ENCODE measurements around the gene THBS2. TPM values are rescaled to one million over a fixed set of nuclear protein-coding genes. Genes with fewer than 3 reads are reported as not detected.
"Not testable (repeated sequence)": the region's sequence is repeated elsewhere in the genome, so short reads cannot be mapped to it uniquely, and the experiment has no call there.

THBS2 gene
- total RNA-seq, 2 donors from 2014 or later = not detected

DNA sequence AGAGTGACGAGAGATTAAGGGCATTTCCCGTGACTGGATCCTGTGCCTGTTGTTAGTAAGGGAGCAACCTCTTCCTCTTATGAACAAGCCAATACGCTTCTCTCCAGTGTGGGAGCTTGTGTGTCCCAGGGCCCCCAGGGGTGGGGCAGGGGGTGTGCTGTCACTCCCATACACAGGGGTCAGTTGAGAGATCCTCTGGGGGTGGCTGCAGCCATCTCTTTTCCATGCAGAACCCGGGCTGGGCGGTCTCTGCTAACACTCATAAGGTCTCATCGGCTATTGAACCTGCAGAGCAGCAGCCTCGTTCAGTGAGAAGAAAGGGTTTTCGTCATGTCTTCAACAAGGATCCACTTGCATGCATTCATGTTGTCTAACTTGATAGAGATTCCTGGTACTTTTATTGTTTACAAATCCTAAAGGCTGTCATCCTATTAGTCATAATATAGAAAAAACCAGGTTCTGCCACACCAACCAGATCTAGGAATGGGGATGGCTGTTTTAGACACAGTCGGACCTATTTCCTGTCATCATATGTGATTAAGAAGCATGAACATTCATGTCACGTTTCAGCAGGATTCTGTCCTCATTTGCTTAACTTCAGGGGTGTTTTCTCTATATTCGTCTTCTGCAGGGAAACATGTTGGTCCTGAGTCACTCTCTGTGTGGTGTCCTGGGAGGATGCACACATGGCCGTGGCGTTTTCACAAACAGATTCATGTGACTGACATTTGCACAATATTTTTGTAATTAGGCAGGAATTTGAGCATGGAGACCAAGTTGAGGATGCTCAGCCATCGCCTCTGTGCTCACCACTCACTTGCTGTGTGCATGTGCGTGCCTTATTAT, 13.3 kb upstream of the THBS2 start:
- Mint-ChIP-seq H3K36me3 (ENCODE audit: low read depth) (no peaks in the 10 kb centered on the region), H3K27me3 (peaks cover 51% of the 10 kb centered on the region), H3K4me1 (peaks cover 10% of the 10 kb centered on the region), H3K4me3 (no peak overlapping the region), H3K27ac (no peak overlapping the region)
- ATAC-seq = no peak
- no peak for DNase-seq
- H3K9me3 ChIP-seq (ENCODE audit: control insufficient read depth, low read length, poor library complexity, severe bottlenecking) = no peaks in the 10 kb centered on the region

DNA sequence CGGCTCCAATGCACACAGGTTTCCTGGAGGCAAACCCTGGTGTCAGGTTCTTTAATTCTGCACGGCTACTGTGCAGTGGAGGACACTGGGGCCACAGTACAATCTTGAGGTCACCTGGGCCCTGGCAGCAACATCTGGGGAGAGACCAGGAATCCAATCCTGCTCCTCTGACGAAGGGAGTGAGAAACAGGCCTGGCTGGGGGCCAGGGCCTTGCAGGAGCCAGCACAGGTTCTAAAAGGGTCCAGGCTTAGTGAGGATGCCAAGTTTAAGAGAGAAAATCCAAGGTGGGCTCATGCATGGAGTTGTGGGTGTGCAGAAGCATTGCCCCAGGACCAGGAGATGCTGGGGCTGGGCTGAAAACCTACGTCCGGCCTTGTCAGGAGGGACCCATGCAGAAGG, 12.6 kb upstream of the THBS2 start:
- H3K9me3 ChIP-seq (ENCODE audit: control insufficient read depth, low read length, poor library complexity, severe bottlenecking) = no peaks in the 10 kb centered on the region
- Mint-ChIP-seq H3K4me3 (no peak overlapping the region), H3K36me3 (ENCODE audit: low read depth) (no peaks in the 10 kb centered on the region), H3K27ac (no peak overlapping the region), H3K27me3 (peaks cover 47% of the 10 kb centered on the region), H3K4me1 (peaks cover 8% of the 10 kb centered on the region)
- no peak for ATAC-seq
- no peak for DNase-seq

DNA sequence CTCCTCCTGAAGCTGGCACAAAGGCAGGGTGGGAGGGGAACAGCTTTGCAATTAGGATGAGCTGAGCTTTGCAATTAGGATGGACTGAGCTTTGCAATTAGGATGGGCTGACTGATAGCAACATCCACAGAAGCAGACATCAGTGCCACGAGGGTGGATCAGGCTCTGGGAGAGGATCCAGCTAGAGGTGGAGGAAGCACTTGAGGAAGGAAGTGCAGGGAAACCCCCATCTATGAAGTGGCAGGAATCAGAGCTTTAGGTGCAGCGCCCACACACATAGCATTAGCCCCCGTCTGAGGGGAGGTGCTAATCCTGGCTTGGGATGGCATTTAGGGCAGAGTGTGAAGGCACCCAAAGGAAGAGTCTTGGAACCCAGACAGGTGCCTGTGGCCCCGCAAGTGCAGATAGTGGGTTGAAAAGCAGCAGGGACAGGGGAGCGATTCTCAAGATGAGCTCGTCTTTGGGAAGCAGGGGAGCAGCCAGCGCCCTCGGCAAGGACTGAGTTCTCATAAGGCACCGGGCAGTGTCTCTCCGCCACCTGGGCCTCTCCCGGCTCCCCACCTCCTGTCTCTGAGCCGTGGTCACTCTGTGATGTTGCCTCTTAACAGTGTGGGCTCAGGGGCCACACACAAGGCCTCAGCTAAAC, 12.0 kb upstream of the THBS2 start:
- Mint-ChIP-seq H3K4me1 (peaks cover 8% of the 10 kb centered on the region), H3K27me3 (peaks cover 46% of the 10 kb centered on the region), H3K36me3 (ENCODE audit: low read depth) (no peaks in the 10 kb centered on the region), H3K4me3 (no peak overlapping the region), H3K27ac (no peak overlapping the region)
- DNase-seq (no peak), ATAC-seq (no peak)
- H3K9me3 ChIP-seq (ENCODE audit: control insufficient read depth, low read length, poor library complexity, severe bottlenecking) = no peaks in the 10 kb centered on the region

DNA sequence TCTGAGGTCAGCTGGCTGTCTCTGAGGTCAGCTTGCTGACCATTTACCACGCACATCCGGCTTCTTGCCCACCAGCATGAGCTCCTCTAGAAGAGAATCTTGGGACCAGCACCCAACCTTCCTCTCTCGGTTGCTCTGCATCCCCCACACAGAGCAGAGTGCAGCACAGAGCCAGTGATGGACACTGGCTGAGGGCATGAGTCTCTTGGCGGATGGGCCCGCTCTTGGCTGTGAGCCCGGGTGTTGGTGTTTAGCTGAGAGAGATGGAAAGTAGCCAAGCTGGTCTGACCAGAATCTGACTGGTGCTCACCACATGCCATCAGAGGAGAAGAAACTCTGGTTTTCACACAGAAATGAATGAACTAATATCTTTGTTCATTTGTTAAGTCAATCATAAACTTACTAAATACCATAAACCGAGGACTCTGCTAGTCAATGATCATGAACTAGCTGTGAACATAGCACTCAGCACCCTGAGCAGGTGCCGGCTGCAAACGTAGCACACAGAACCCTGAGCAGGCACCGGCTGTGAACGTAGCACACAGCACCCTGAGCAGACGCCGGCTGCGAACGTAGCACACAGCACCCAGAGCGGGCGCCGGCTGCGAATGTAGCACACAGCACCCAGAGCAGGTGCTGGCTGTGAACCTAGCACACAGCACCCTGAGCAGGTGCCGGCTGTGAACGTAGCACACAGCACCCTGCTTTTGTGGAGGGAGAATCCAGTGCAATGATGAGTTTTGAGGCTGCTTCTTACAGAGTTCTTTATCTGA, 10.4 kb upstream of the THBS2 start:
- Mint-ChIP-seq H3K4me3 (no peak overlapping the region), H3K4me1 (peaks cover 8% of the 10 kb centered on the region), H3K27ac (no peak overlapping the region), H3K27me3 (peaks cover 39% of the 10 kb centered on the region), H3K36me3 (ENCODE audit: low read depth) (no peaks in the 10 kb centered on the region)
- DNase-seq (no peak), ATAC-seq (no peak)
- H3K9me3 ChIP-seq (ENCODE audit: control insufficient read depth, low read length, poor library complexity, severe bottlenecking) = no peaks in the 10 kb centered on the region

DNA sequence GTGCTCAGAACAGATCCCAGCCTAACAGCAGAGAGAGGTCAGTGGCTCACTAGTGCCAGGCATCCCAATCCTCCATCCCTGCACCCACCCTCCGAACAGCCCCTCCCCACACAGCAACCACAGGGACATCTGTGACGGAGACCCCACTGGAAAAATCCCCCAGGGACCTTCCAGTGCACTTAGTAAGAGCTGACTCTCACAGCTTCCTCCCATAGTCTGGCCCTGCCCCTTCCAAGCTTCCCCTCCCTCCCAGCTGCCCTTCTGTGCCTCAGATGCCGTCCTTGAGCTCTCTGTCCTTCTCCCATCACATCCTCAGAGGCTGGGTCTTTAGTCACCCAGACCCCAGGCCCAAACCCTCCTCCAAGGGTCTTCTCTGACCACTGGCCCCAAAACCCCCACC, 9.7 kb upstream of the THBS2 start:
- H3K27ac Mint-ChIP-seq = no peak overlapping the region
- no peaks in the 10 kb centered on the region for H3K9me3 ChIP-seq (ENCODE audit: control insufficient read depth, low read length, poor library complexity, severe bottlenecking)
- ATAC-seq (no peak), DNase-seq (no peak)
- H3K4me1 Mint-ChIP-seq = peaks cover 8% of the 10 kb centered on the region
- no peaks in the 10 kb centered on the region for H3K36me3 Mint-ChIP-seq (ENCODE audit: low read depth)
- H3K27me3 Mint-ChIP-seq = peaks cover 42% of the 10 kb centered on the region
- no peak overlapping the region for H3K4me3 Mint-ChIP-seq

DNA sequence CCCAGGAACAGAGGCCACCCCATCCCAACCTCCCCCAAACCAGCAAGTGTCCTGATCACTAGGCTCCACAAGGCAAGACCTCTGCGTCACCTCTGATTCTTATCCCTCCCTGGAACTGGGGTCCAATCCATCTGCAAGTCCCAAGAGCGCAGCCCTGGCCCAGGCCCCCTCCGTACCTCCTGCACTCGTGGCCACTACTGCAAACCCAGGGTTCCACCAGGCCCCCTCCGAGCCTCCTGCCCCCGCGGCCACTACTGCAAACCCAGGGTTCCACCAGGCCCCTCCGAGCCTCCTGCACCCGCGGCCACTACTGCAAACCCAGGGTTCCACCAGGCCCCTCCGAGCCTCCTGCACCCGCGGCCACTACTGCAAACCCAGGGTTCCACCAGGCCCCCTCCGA, 9.0 kb upstream of the THBS2 start:
- not testable (repeated sequence) for DNase-seq; H3K4me1 Mint-ChIP-seq; ATAC-seq; H3K9me3 ChIP-seq (ENCODE audit: control insufficient read depth, low read length, poor library complexity, severe bottlenecking); H3K4me3 Mint-ChIP-seq; H3K36me3 Mint-ChIP-seq (ENCODE audit: low read depth); H3K27ac Mint-ChIP-seq
- H3K27me3 Mint-ChIP-seq = peaks cover 38% of the 10 kb centered on the region

DNA sequence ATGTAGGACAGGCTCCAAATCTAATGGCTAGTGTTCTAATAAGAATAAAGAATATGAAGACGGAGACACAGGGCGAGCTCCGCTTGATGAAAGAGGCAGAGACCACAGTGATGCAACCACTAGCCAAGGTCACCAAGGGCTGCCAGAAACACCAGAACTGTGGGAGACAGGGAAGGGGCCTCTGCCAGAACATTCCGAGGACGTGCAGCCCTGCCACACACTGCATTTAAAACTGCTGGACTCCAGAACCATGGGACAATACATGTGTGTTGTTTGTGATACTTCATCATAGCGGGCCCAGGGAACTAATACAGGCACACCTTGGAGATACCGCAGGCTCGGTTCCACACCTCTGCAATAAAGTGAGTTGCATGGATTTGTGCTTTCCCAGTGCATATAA, 2.9 kb upstream of the THBS2 start:
- Mint-ChIP-seq H3K36me3 (ENCODE audit: low read depth) (peaks cover 4% of the 10 kb centered on the region), H3K4me3 (no peak overlapping the region), H3K27ac (no peak overlapping the region), H3K27me3 (peaks cover 78% of the 10 kb centered on the region), H3K4me1 (peaks cover 9% of the 10 kb centered on the region)
- no peaks in the 10 kb centered on the region for H3K9me3 ChIP-seq (ENCODE audit: control insufficient read depth, low read length, poor library complexity, severe bottlenecking)
- no peak for ATAC-seq
- DNase-seq = no peak

DNA sequence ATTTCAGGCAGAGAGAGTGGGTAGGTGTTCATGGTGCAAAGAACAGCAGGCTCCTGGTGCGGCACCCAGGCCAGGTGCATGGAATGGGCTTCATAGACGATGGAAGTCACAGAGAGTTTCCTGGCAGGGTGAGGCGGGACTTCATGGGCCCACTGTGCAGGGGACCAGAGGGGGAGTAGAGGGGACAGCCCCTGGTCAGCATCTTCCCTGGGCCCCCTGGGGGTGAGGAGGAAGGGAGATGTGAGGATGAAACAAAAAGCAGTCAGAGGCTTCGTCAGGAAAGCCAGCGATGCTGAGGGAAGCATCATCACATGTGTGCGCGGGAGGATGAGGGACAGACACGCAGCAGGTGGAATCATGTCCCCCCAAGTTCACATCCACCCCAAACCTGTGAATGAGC, 2.4 kb upstream of the THBS2 start:
- peaks cover 79% of the 10 kb centered on the region for H3K27me3 Mint-ChIP-seq
- H3K9me3 ChIP-seq (ENCODE audit: control insufficient read depth, low read length, poor library complexity, severe bottlenecking) = no peaks in the 10 kb centered on the region
- peaks cover 9% of the 10 kb centered on the region for H3K4me1 Mint-ChIP-seq
- peaks cover 4% of the 10 kb centered on the region for H3K36me3 Mint-ChIP-seq (ENCODE audit: low read depth)
- DNase-seq (no peak), ATAC-seq (no peak)
- no peak overlapping the region for H3K27ac Mint-ChIP-seq
- H3K4me3 Mint-ChIP-seq = no peak overlapping the region

DNA sequence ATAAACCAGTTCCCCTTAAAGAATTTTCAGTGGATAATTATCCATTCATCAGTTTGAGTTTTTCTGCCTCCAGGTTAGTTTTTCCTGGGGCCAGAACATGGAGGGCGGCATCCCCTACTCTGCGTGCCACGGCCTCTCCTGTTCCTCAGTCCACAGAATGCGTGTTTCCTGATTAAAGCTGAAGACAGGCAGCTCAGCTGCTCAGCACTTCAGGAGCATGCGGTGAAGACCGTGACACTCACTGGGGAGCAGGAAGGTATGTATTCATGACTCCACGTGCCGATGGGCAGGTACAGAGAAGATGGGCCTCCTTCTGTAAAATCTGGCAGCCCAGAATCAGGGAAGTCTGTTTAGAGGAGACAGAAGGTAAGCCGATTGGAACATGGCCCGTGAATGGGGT, 2.0 kb upstream of the THBS2 start:
- Mint-ChIP-seq H3K27me3 (peaks cover 80% of the 10 kb centered on the region), H3K4me3 (no peak overlapping the region), H3K27ac (no peak overlapping the region), H3K36me3 (ENCODE audit: low read depth) (peaks cover 4% of the 10 kb centered on the region), H3K4me1 (peaks cover 9% of the 10 kb centered on the region)
- ATAC-seq (no peak), DNase-seq (no peak)
- no peaks in the 10 kb centered on the region for H3K9me3 ChIP-seq (ENCODE audit: control insufficient read depth, low read length, poor library complexity, severe bottlenecking)

DNA sequence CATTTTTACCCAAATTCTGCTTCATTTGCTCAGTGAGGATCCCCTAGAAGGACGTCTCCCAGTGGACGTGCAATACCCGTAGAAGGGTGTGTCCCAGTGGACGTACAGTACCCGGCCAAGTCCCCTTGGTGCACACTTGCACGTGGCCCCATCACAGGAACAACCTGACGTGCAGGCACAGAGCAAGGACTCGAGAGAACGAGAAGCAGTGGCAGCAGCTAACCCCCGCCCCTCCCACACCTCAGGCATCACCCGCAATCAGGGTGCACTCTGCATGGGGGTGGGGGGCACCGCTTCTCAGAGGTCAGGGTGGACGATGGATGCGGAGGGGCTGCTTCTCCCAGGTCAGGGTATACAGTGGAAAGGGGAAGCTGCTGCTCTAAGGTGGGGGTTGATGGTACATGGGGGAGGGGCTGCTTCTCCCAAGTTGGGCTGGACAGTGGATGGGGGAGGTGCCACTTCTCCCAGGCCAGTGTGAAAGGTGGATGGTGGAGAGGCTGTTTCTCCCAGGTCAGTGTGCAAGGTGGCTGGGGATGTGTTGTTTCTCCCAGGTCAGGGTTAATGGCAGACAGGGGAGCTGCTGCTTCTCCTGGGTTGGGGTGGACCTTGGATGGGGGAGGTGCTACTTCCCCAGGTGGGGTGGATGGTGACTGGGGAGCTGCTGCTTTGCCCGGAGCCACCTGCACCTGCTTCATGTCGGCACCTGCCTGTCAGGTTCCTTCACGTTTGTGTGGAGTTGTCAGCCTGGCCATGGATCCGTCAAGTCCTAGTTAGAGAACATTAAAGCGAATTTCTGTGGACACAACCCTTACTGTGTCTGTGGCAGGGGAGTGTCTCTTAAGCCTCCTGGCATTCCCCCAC, 1.0 kb upstream of the THBS2 start:
- H3K27me3 Mint-ChIP-seq = peaks cover 82% of the 10 kb centered on the region
- no peaks in the 10 kb centered on the region for H3K9me3 ChIP-seq (ENCODE audit: control insufficient read depth, low read length, poor library complexity, severe bottlenecking)
- no peak overlapping the region for H3K4me3 Mint-ChIP-seq
- peaks cover 9% of the 10 kb centered on the region for H3K4me1 Mint-ChIP-seq
- H3K27ac Mint-ChIP-seq = no peak overlapping the region
- DNase-seq = no peak
- no peak for ATAC-seq
- peaks cover 4% of the 10 kb centered on the region for H3K36me3 Mint-ChIP-seq (ENCODE audit: low read depth)

DNA sequence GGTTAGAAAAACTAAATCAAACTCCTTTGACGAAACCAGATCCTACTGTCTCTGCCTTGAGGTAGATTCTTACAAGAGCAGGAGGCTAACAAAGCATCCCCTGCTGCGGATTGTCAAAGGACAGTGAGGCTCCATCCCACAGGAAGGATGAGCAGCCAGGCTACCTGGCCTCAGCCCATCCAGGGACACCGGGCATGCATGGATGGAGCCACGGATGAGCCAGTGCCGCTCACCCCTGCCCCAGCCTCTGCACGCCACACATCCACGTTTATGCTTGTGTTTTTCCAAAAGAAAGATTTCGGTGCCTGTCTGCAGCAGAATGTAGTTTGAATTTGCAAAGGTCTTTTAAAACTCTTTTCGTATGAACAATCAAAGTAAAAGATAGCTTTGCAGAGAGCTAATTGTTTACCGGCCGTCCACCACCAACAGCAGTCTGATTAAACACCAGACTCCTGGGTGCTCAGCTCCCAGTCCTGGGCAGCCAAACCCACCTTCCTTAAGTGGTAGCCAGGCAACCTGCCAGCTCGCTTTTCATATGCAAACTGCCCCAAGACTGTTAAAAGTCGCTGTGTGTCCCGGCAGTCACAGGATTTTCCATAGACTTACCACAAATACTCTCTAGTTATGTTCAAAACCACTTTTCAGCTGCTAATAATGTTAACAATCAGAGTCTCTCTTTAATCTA, 999 bp downstream of the THBS2 start:
- no peak for ATAC-seq
- Mint-ChIP-seq H3K27me3 (peaks cover 74% of the 10 kb centered on the region), H3K4me1 (peaks cover 9% of the 10 kb centered on the region), H3K36me3 (ENCODE audit: low read depth) (peaks cover 4% of the 10 kb centered on the region), H3K27ac (no peak overlapping the region), H3K4me3 (no peak overlapping the region)
- no peak for DNase-seq
- no peaks in the 10 kb centered on the region for H3K9me3 ChIP-seq (ENCODE audit: control insufficient read depth, low read length, poor library complexity, severe bottlenecking)

DNA sequence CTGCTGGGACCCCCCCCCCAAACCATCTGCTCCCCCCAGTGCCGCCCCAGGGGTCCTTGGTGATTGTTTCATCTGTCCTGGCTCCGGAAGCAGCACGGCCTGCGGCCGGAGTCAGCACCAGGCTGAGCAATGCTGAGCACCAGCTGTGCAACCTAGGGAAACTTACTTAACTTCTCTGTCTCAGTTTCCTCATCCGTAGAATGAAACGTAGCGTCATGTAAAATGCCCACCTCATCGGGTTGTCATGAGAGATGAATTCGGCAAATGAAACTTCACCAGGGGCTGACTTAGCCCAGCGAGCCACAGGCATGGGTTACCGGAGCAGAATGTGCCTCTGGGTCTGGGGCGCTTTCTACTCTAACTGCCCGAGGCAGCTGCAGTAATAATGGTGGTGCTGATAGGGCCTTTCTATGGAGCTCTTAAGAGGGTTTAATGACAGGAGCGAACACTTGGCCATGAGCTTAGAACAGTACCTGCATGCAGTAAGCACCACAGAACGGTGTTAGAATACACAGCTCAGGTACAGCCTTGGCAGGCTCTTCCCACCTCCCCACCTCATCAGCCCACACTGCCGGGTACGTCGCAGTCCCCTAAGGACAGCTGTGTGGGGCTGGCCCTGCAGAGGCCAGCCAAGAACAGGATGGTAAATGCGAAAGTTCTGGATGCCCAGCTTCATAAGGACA, 1.7 kb downstream of the THBS2 start:
- DNase-seq (no peak), ATAC-seq (no peak)
- H3K36me3 Mint-ChIP-seq (ENCODE audit: low read depth) = peaks cover 4% of the 10 kb centered on the region
- H3K27me3 Mint-ChIP-seq = peaks cover 67% of the 10 kb centered on the region
- no peak overlapping the region for H3K27ac Mint-ChIP-seq
- H3K9me3 ChIP-seq (ENCODE audit: control insufficient read depth, low read length, poor library complexity, severe bottlenecking) = no peaks in the 10 kb centered on the region
- no peak overlapping the region for H3K4me3 Mint-ChIP-seq
- peaks cover 9% of the 10 kb centered on the region for H3K4me1 Mint-ChIP-seq

Measured in T-helper 17 cell (primary cell).